Measurements from ENCODE around the gene HOXC12.

The HOXC12 gene

GRCh38 chr12:53940443-53941014 lies 14.2 kb upstream of the HOXC12 start:
- no peak for DNase-seq (ENCODE audit: low spot score)
- FAIRE-seq, result no peak

GRCh38 chr12:53941187-53941586 lies 13.5 kb upstream of the HOXC12 start:
- no peak for DNase-seq (ENCODE audit: low spot score)
- FAIRE-seq, result no peak

- no peak for FAIRE-seq
- DNase-seq (ENCODE audit: low spot score), result no peak
These were observed 13.0 kb upstream of the HOXC12 start for GRCh38 chr12:53941750-53942149.

GRCh38 chr12:53942467-53942997 lies 12.2 kb upstream of the HOXC12 start:
- no peak for FAIRE-seq

GRCh38 chr12:53944209-53944608 lies 10.5 kb upstream of the HOXC12 start:
- FAIRE-seq (no peak), DNase-seq (ENCODE audit: low spot score) (no peak)

More at GRCh38 chr12:53942467-53942997, 12.2 kb upstream of the HOXC12 start:
- no peak for DNase-seq (ENCODE audit: low spot score)

GRCh38 chr12:53944907-53945847 lies 9.5 kb upstream of the HOXC12 start:
- no peak for DNase-seq (ENCODE audit: low spot score)
- FAIRE-seq, result no peak

- FAIRE-seq (no peak), DNase-seq (ENCODE audit: low spot score) (no peak)
These were observed 7.0 kb upstream of the HOXC12 start for GRCh38 chr12:53947743-53948142.

- FAIRE-seq (no peak), DNase-seq (ENCODE audit: low spot score) (no peak)
These were observed 5.8 kb upstream of the HOXC12 start for GRCh38 chr12:53948650-53949593.

- FAIRE-seq, result no peak
- no peak for DNase-seq (ENCODE audit: low spot score)
These were observed 4.9 kb upstream of the HOXC12 start for GRCh38 chr12:53949631-53950436.

- DNase-seq (ENCODE audit: low spot score) (no peak), FAIRE-seq (no peak)
These were observed 4.3 kb upstream of the HOXC12 start for GRCh38 chr12:53950437-53950773.

GRCh38 chr12:53950789-53951576 lies 3.7 kb upstream of the HOXC12 start:
- FAIRE-seq, result no peak
- no peak for DNase-seq (ENCODE audit: low spot score)

GRCh38 chr12:53951577-53952334 lies 2.9 kb upstream of the HOXC12 start:
- FAIRE-seq, result no peak
- DNase-seq (ENCODE audit: low spot score), result no peak

GRCh38 chr12:53952335-53952694 lies 2.4 kb upstream of the HOXC12 start:
- DNase-seq (ENCODE audit: low spot score), result no peak
- no peak for FAIRE-seq

GRCh38 chr12:53952871-53953734 lies 1.6 kb upstream of the HOXC12 start:
- DNase-seq (ENCODE audit: low spot score), result peak; percentile 62
- FAIRE-seq, result no peak

GRCh38 chr12:53953831-53954693 lies 641 bp upstream of the HOXC12 start:
- DNase-seq (ENCODE audit: low spot score) (no peak), FAIRE-seq (no peak)

GRCh38 chr12:53955036-53955775 lies 503 bp downstream of the HOXC12 start:
- no peak for FAIRE-seq

More at GRCh38 chr12:53955036-53955775, 503 bp downstream of the HOXC12 start:
- no peak for DNase-seq (ENCODE audit: low spot score)
